HEK293 (cell line): ENCODE measurements around the gene HMGCS1.

Experiments
- CTCF ChIA-PET: fragments of 350-600 bp; formaldehyde crosslinking; extraction: SDS; loops from one replicate; lab custom pipeline; 2021; ENCODE audit warnings: antibody characterized with exemption; lab: Yijun Ruan, JAX
- POLR2A ChIA-PET: fragments of 300-600 bp; formaldehyde crosslinking; extraction: SDS; loops from one replicate; lab custom pipeline; 2020; ENCODE audit warnings: antibody characterized with exemption, inconsistent platforms; lab: Yijun Ruan, JAX
- H3K27ac ChIP-seq: fragments of 200-500 bp; sonication (Bioruptor generic); 2 replicates; pipeline ENCODE4 v1.5.1; 2014; ENCODE audit warnings: low read depth, low read length, control low read depth, inconsistent platforms; ENCODE audit errors: extremely low read depth
- H3K36me3 ChIP-seq, 2 experiments: fragments of 200-500 bp in 1 of 2; sonication (Bioruptor generic) in 1 of 2; 1 replicate in 1 of 2; 2 replicates in 1 of 2; pipeline ENCODE4 v1.5.1; 2014 to 2017; ENCODE audit warnings: inconsistent platforms in 2 of 2, low read length in 2 of 2; ENCODE audit not compliant: control insufficient read depth in 2 of 2, insufficient read depth in 1 of 2
- H3K4me1 ChIP-seq: fragments of 200-500 bp; sonication (Bioruptor generic); 2 replicates; pipeline ENCODE4 v1.5.1; 2014; ENCODE audit warnings: mild to moderate bottlenecking, low read length, inconsistent platforms; ENCODE audit not compliant: control insufficient read depth, insufficient read depth
- H3K4me3 ChIP-seq: 2 replicates; pipeline ENCODE4 v1.5.1; 2011; ENCODE audit warnings: low read depth, mild to moderate bottlenecking, control low read depth, low read length, moderate library complexity
- H3K9me3 ChIP-seq: fragments of 200-500 bp; sonication (Bioruptor generic); 2 replicates; pipeline ENCODE4 v1.5.1; 2014; ENCODE audit warnings: low read depth, low read length, inconsistent platforms; ENCODE audit not compliant: control insufficient read depth, insufficient read depth
- BCL11A ChIP-seq: fragments of 450-650 bp; formaldehyde crosslinking; IDR thresholded peaks from 2 replicates; pipeline ENCODE4 v1.5.1; 2016; ENCODE audit warnings: low read depth, missing biosample characterization, missing genetic modification characterization
- GLI2 ChIP-seq: fragments of 450-650 bp; formaldehyde crosslinking; IDR thresholded peaks from 2 replicates; pipeline ENCODE4; 2017; ENCODE audit warnings: missing biosample characterization, missing genetic modification characterization, low read depth, borderline replicate concordance
- GLIS1 ChIP-seq: fragments of 450-650 bp; formaldehyde crosslinking; IDR thresholded peaks from 2 replicates; pipeline ENCODE4 v1.5.1; 2016; ENCODE audit warnings: missing biosample characterization, missing genetic modification characterization
- KLF9 ChIP-seq: fragments of 450-650 bp; formaldehyde crosslinking; IDR thresholded peaks from 2 replicates; pipeline ENCODE4 v1.5.1; 2016; ENCODE audit warnings: missing biosample characterization, missing genetic modification characterization, low read depth
- OSR2 ChIP-seq: fragments of 450-650 bp; formaldehyde crosslinking; IDR thresholded peaks from 2 replicates; pipeline ENCODE4 v1.5.1; 2016; ENCODE audit warnings: missing biosample characterization, missing genetic modification characterization
- PRDM1 ChIP-seq: fragments of 450-650 bp; formaldehyde crosslinking; IDR thresholded peaks from 2 replicates; pipeline ENCODE4; 2016; ENCODE audit warnings: missing biosample characterization, missing genetic modification characterization
- REST ChIP-seq: fragments of 450-650 bp; formaldehyde crosslinking; IDR thresholded peaks from 2 replicates; pipeline ENCODE4 v1.5.1; 2016; ENCODE audit warnings: missing biosample characterization, missing genetic modification characterization
- ZFP3 ChIP-seq: fragments of 450-650 bp; formaldehyde crosslinking; IDR thresholded peaks from 2 replicates; pipeline ENCODE4 v1.5.1; 2016; ENCODE audit warnings: low read depth, missing biosample characterization, missing genetic modification characterization
- ZIC2 ChIP-seq: fragments of 450-650 bp; formaldehyde crosslinking; IDR thresholded peaks from 2 replicates; pipeline ENCODE4 v1.5.1; 2016; ENCODE audit warnings: missing biosample characterization, missing genetic modification characterization
- ZNF391 ChIP-seq: fragments of 450-650 bp; formaldehyde crosslinking; IDR thresholded peaks from 2 replicates; pipeline ENCODE4 v1.5.1; 2016; ENCODE audit warnings: low read depth, missing biosample characterization, missing genetic modification characterization, borderline replicate concordance
- ZNF510 ChIP-seq: fragments of 450-650 bp; formaldehyde crosslinking; IDR thresholded peaks from 2 replicates; pipeline ENCODE4 v1.5.1; 2018; ENCODE audit warnings: mild to moderate bottlenecking, missing genetic modification characterization, missing biosample characterization; ENCODE audit not compliant: insufficient replicate concordance
- ZNF514 ChIP-seq: fragments of 450-650 bp; formaldehyde crosslinking; IDR thresholded peaks from 2 replicates; pipeline ENCODE4 v1.5.1; 2016; ENCODE audit warnings: missing biosample characterization, missing genetic modification characterization
- ZNF548 ChIP-seq: fragments of 450-650 bp; formaldehyde crosslinking; IDR thresholded peaks from 2 replicates; pipeline ENCODE4 v1.5.1; 2016; ENCODE audit warnings: missing biosample characterization, missing genetic modification characterization
- ZNF624 ChIP-seq: fragments of 450-650 bp; formaldehyde crosslinking; IDR thresholded peaks from 2 replicates; pipeline ENCODE4 v1.5.1; 2017; ENCODE audit warnings: missing biosample characterization, missing genetic modification characterization
- ZNF792 ChIP-seq: fragments of 450-650 bp; formaldehyde crosslinking; IDR thresholded peaks from 2 replicates; pipeline ENCODE4 v1.5.1; 2016; ENCODE audit warnings: missing biosample characterization, missing genetic modification characterization
- ZSCAN4 ChIP-seq: fragments of 450-650 bp; formaldehyde crosslinking; IDR thresholded peaks from 2 replicates; pipeline ENCODE4 v1.5.1; 2017; ENCODE audit warnings: missing biosample characterization, missing genetic modification characterization
- TF ChIP-seq, protein P1 (sequence below): fragments of 450-650 bp; formaldehyde crosslinking; IDR thresholded peaks from 2 replicates; pipeline ENCODE4 v1.5.1; 2016; ENCODE audit warnings: missing biosample characterization, missing genetic modification characterization
- TF ChIP-seq, protein P2 (sequence below): fragments of 450-650 bp; formaldehyde crosslinking; conservative IDR thresholded peaks from 2 replicates; pipeline ENCODE4 v1.5.1; 2016; ENCODE audit warnings: low read depth, missing biosample characterization, missing genetic modification characterization
- TF ChIP-seq, protein P3 (sequence below): fragments of 450-650 bp; formaldehyde crosslinking; IDR thresholded peaks from 2 replicates; pipeline ENCODE4 v1.5.1; 2016; ENCODE audit warnings: missing biosample characterization, missing genetic modification characterization

The HMGCS1 gene

DNA sequence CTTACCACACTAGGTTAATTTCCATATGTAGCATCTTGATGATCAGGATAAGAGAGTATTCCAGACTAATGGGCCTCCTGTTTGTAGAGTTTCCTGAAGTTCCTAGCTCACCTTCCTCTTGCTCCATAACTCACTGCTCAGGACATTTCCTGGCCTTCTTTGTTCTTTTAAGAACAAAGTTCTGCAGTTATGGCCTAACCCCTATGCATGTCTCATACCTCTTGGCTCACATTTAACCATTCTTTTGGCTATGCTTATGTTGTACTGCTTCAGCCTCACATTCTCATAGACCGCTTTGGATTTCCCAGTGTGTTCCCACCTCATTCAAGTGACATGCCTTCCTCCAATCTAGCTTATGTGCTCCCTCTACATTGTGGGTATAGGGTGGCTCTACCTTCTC, 40.5 kb upstream of the HMGCS1 start (continued):
- no peak for TF ChIP-seq REST (tag by site-specific recombination)
- TF ChIP-seq BCL11A (tag by site-specific recombination), result no peak
- no peak for TF ChIP-seq OSR2 (tag by site-specific recombination)
- no peak for TF ChIP-seq ZIC2 (tag by site-specific recombination)
- TF ChIP-seq GLIS1 (tag by site-specific recombination), result no peak
- TF ChIP-seq ZNF792 (tag by site-specific recombination), result no peak
- TF ChIP-seq, all 188 proteins: peak for 0

GRCh38 chr5:43352915-43353314, 39.7 kb upstream of the HMGCS1 start:
- ChIA-PET POLR2A (no interaction called here), CTCF (interaction anchor here (2.0 kb wide), 1 partner anchor 37 kb away, joined by 6 read pairs; no protein-coding TSS in a partner anchor)
- Histone ChIP-seq H3K4me1 (no peaks in the 10 kb centered on the region), H3K9me3 (no peaks in the 10 kb centered on the region), H3K36me3 (no peaks in the 10 kb centered on the region), H3K4me3 (no peak overlapping the region), H3K27ac (no peak overlapping the region)
- no peak for TF ChIP-seq ZSCAN4 (tag by site-specific recombination)
- no peak for TF ChIP-seq ZNF624 (tag by site-specific recombination)
- TF ChIP-seq GLI2 (tag by site-specific recombination), result no peak
- TF ChIP-seq, protein P1, sequence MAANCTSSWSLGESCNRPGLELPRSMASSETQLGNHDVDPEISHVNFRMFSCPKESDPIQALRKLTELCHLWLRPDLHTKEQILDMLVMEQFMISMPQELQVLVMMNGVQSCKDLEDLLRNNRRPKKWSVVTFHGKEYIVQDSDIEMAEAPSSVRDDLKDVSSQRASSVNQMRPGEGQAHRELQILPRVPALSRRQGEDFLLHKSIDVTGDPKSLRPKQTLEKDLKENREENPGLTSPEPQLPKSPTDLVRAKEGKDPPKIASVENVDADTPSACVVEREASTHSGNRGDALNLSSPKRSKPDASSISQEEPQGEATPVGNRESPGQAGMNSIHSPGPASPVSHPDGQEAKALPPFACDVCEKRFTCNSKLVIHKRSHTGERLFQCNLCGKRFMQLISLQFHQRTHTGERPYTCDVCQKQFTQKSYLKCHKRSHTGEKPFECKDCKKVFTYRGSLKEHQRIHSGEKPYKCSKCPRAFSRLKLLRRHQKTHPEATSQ, result no peak
- no peak for TF ChIP-seq KLF9 (tag by site-specific recombination)
- TF ChIP-seq PRDM1 (tag by site-specific recombination), result no peak
- no peak for TF ChIP-seq ZNF391 (tag by site-specific recombination)
- TF ChIP-seq ZNF548 (tag by site-specific recombination), result no peak
- TF ChIP-seq, protein P2, sequence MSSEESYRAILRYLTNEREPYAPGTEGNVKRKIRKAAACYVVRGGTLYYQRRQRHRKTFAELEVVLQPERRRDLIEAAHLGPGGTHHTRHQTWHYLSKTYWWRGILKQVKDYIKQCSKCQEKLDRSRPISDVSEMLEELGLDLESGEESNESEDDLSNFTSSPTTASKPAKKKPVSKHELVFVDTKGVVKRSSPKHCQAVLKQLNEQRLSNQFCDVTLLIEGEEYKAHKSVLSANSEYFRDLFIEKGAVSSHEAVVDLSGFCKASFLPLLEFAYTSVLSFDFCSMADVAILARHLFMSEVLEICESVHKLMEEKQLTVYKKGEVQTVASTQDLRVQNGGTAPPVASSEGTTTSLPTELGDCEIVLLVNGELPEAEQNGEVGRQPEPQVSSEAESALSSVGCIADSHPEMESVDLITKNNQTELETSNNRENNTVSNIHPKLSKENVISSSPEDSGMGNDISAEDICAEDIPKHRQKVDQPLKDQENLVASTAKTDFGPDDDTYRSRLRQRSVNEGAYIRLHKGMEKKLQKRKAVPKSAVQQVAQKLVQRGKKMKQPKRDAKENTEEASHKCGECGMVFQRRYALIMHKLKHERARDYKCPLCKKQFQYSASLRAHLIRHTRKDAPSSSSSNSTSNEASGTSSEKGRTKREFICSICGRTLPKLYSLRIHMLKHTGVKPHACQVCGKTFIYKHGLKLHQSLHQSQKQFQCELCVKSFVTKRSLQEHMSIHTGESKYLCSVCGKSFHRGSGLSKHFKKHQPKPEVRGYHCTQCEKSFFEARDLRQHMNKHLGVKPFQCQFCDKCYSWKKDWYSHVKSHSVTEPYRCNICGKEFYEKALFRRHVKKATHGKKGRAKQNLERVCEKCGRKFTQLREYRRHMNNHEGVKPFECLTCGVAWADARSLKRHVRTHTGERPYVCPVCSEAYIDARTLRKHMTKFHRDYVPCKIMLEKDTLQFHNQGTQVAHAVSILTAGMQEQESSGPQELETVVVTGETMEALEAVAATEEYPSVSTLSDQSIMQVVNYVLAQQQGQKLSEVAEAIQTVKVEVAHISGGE, result no peak
- TF ChIP-seq ZNF510 (tag by site-specific recombination), result no peak
- no peak for TF ChIP-seq REST (tag by site-specific recombination)
- TF ChIP-seq ZFP3 (tag by site-specific recombination), result no peak
- TF ChIP-seq, protein P3, sequence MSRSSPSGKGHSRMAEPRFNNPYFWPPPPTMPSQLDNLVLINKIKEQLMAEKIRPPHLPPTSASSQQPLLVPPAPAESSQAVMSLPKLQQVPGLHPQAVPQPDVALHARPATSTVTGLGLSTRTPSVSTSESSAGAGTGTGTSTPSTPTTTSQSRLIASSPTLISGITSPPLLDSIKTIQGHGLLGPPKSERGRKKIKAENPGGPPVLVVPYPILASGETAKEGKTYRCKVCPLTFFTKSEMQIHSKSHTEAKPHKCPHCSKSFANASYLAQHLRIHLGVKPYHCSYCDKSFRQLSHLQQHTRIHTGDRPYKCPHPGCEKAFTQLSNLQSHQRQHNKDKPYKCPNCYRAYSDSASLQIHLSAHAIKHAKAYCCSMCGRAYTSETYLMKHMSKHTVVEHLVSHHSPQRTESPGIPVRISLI (tag by site-specific recombination), result no peak
- TF ChIP-seq ZNF514 (tag by site-specific recombination), result no peak
